Thymus (tissue), 11 donors: Measurements from ENCODE around the gene MEF2D. TPM values are rescaled to one million over a fixed set of nuclear protein-coding genes. Genes with fewer than 3 reads are reported as not detected.

Experiments
- DNase-seq, 9 donors: peaks; one replicate each; pipeline ENCODE4 v3.0.0-alpha.2; 2013; ENCODE audit warnings: low spot score in 9 of 9, low read depth in 6 of 9, missing footprints in 1 of 9
- H3K27ac ChIP-seq, 2 donors: one replicate each; pipeline ENCODE4 v1.5.1; 2013; ENCODE audit warnings: control low read depth in 1 of 2, low read depth in 1 of 2, low read length in 1 of 2, mild to moderate bottlenecking in 1 of 2, moderate library complexity in 1 of 2
- H3K27me3 ChIP-seq, 2 donors: one replicate each; pipeline ENCODE4 v1.5.1; 2013; ENCODE audit warnings: low read length in 1 of 2; ENCODE audit not compliant: control insufficient read depth in 2 of 2, insufficient read depth in 1 of 2
- H3K36me3 ChIP-seq, 2 donors: one replicate each; pipeline ENCODE4 v1.5.1; 2013; ENCODE audit warnings: low read length in 1 of 2, mild to moderate bottlenecking in 1 of 2, moderate library complexity in 1 of 2; ENCODE audit not compliant: control insufficient read depth in 2 of 2, insufficient read depth in 2 of 2
- H3K4me1 ChIP-seq, 2 donors: one replicate each; pipeline ENCODE4 v1.5.1; 2013; ENCODE audit warnings: low read length in 2 of 2; ENCODE audit not compliant: control insufficient read depth in 2 of 2, insufficient read depth in 2 of 2
- H3K4me3 ChIP-seq, 2 donors: one replicate each; pipeline ENCODE4 v1.5.1; 2013; ENCODE audit warnings: low read length in 2 of 2, control low read depth in 1 of 2, mild to moderate bottlenecking in 1 of 2
- H3K9me3 ChIP-seq, 2 donors: one replicate each; pipeline ENCODE4 v1.5.1; 2013; ENCODE audit warnings: low read length in 1 of 2, mild to moderate bottlenecking in 1 of 2; ENCODE audit not compliant: control insufficient read depth in 2 of 2, insufficient read depth in 1 of 2
- WGBS: extraction: QIAGEN DNeasy Blood & Tissue Kit; methylation state at CpG from one replicate; pipeline ENCODE4 v1.1.7; 2013; 5-methylcytosine and 5-hydroxymethylcytosine counted together
- polyA plus RNA-seq: library from polyadenylated mRNA; stranded (reverse); fragments of 200-250 nt; gene quantifications from one replicate; pipeline ENCODE4 v1.2.3, GENCODE V29; 2013
- total RNA-seq: library from RNA; stranded (reverse); fragments of 120-200 nt; gene quantifications from one replicate; pipeline ENCODE4 v1.2.4, GENCODE V29; 2013
- donor health status: healthy.

MEF2D gene
- total and polyA plus RNA-seq, 2 donors = 8.3 to 26.3 TPM

GRCh38 chr1:156499842-156500542 lies 583 bp downstream of the MEF2D start:
- DNase-seq = peak in 3 of 9 donors; percentile 60 to 80 (median 71)
- WGBS = under 1% methylated on average over 51 of the region's 51 CpGs

GRCh38 chr1:156499194-156499841 lies 1.3 kb downstream of the MEF2D start:
- H3K27me3 ChIP-seq = no peaks in the 10 kb centered on the region
- peak overlapping the region; percentile 53 to 66 for H3K27ac ChIP-seq
- H3K4me1 ChIP-seq = peaks cover 75 to 83% of the 10 kb centered on the region in 2 donors
- 1% methylated on average over 14 of the region's 14 CpGs for WGBS
- DNase-seq = no peak
- H3K36me3 ChIP-seq = peaks cover 15 to 36% of the 10 kb centered on the region in 2 donors
- peaks cover 2 to 8% of the 10 kb centered on the region in 2 donors for H3K9me3 ChIP-seq
- peak overlapping the region; percentile 99 for H3K4me3 ChIP-seq

More at GRCh38 chr1:156499842-156500542, 583 bp downstream of the MEF2D start:
- no peaks in the 10 kb centered on the region for H3K27me3 ChIP-seq
- H3K36me3 ChIP-seq = peaks cover 12 to 29% of the 10 kb centered on the region in 2 donors
- peaks cover 72 to 81% of the 10 kb centered on the region in 2 donors for H3K4me1 ChIP-seq
- peak overlapping the region; percentile 96 to 100 for H3K27ac ChIP-seq
- H3K9me3 ChIP-seq = peaks cover 2 to 8% of the 10 kb centered on the region in 2 donors
- H3K4me3 ChIP-seq = peak overlapping the region; percentile 99

- Histone ChIP-seq H3K27ac (peak overlapping the region; percentile 58 to 66), H3K4me3 (peak overlapping the region; percentile 99), H3K27me3 (no peaks in the 10 kb centered on the region), H3K4me1 (peaks cover 75 to 83% of the 10 kb centered on the region in 2 donors), H3K9me3 (peaks cover 2 to 8% of the 10 kb centered on the region in 2 donors), H3K36me3 (peaks cover 15 to 43% of the 10 kb centered on the region in 2 donors)
- WGBS = 28% methylated on average over 12 of the region's 12 CpGs
- DNase-seq = peak in 1 of 9 donors; percentile 51
Observed at GRCh38 chr1:156498432-156499193, 2.0 kb downstream of the MEF2D start.

- H3K9me3 ChIP-seq = peaks cover 2 to 8% of the 10 kb centered on the region in 2 donors
- H3K36me3 ChIP-seq = peaks cover 15 to 48% of the 10 kb centered on the region in 2 donors
- peaks cover 75 to 83% of the 10 kb centered on the region in 2 donors for H3K4me1 ChIP-seq
- no peak for DNase-seq
- WGBS = 86% methylated on average over 5 of the region's 5 CpGs
- no peaks in the 10 kb centered on the region for H3K27me3 ChIP-seq
- peak overlapping the region in 1 of 2 donors; percentile 34 for H3K27ac ChIP-seq
- H3K4me3 ChIP-seq = peak overlapping the region; percentile 99
Observed at GRCh38 chr1:156497743-156498431, 2.7 kb downstream of the MEF2D start.

- Histone ChIP-seq H3K27ac (no peak overlapping the region), H3K4me3 (no peak overlapping the region), H3K4me1 (peaks cover 75 to 83% of the 10 kb centered on the region in 2 donors), H3K9me3 (peaks cover 2 to 8% of the 10 kb centered on the region in 2 donors), H3K36me3 (peaks cover 15 to 49% of the 10 kb centered on the region in 2 donors), H3K27me3 (no peaks in the 10 kb centered on the region)
- 92% methylated on average over 11 of the region's 11 CpGs for WGBS
- DNase-seq = no peak
Observed at GRCh38 chr1:156497078-156497742, 3.4 kb downstream of the MEF2D start.

GRCh38 chr1:156496211-156496761 lies 4.3 kb downstream of the MEF2D start:
- H3K27ac ChIP-seq = no peak overlapping the region
- H3K4me1 ChIP-seq = peaks cover 78 to 83% of the 10 kb centered on the region in 2 donors
- H3K9me3 ChIP-seq = peaks cover 2 to 4% of the 10 kb centered on the region in 2 donors
- 64% methylated on average over 10 of the region's 10 CpGs for WGBS
- H3K36me3 ChIP-seq = peaks cover 20 to 55% of the 10 kb centered on the region in 2 donors
- DNase-seq = no peak
- H3K27me3 ChIP-seq = no peaks in the 10 kb centered on the region
- H3K4me3 ChIP-seq = no peak overlapping the region

- 91% methylated on average over 9 of the region's 9 CpGs for WGBS
Observed at GRCh38 chr1:156495401-156496140, 5.0 kb downstream of the MEF2D start.

More at GRCh38 chr1:156495401-156496140, 5.0 kb downstream of the MEF2D start:
- DNase-seq = no peak
- H3K27me3 ChIP-seq = no peaks in the 10 kb centered on the region
- no peak overlapping the region for H3K4me3 ChIP-seq
- H3K27ac ChIP-seq = no peak overlapping the region
- peaks cover 85 to 89% of the 10 kb centered on the region in 2 donors for H3K4me1 ChIP-seq
- H3K9me3 ChIP-seq = peaks cover 0 to 4% of the 10 kb centered on the region in 2 donors
- peaks cover 22 to 61% of the 10 kb centered on the region in 2 donors for H3K36me3 ChIP-seq
